ENCODE data around the gene RTP2. TPM values are rescaled to one million over a fixed set of nuclear protein-coding genes. Genes with fewer than 3 reads are reported as not detected.

The RTP2 gene
- total and polyA plus RNA-seq, 10 of the 15 experiments (the other 5 are each of a cell fraction or from before 2014, with no cell fraction given), result not detected

DNA sequence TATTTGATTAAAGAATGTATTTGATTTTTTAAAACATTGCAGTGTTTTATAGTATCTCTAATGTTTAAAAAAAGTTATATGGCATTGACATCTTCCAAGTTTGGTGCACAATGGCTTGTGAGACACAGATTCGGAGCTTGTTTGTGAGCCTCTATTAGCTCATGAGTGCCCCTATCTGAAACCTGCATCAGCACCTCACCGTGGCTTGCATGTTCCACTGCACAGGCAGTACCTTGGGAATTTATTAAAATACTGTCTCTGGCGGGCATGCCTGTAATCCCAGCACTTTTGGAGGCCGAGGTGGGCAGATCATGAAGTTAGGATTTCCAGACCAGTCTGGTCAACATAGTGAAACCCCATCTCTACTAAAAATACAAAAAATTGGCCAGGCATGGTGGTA, 6.8 kb upstream of the RTP2 start:
- no TSS peak for BruUV-seq (replicated peaks)

DNA sequence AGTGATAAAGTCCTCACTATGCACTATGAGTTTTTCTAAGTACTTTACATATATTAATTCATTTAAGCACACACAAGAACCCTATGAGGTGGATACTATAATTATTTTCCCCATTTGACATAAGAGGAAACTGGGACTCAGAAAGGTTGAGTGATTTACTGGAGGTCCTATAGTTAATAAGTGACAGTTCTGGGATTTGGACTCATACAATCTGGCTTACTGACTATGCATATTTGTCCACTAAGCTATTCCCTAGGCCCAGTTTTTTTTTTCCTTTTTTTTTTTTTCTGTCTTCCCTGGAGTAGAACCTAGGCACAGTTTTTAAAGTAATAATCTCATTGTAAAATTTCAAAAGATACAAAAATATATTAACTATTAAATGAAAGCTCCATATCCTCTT, 6.3 kb upstream of the RTP2 start:
- no peak for ATAC-seq
- Histone ChIP-seq H3K36me3 (ENCODE audit: control insufficient read depth in 2 of 2, insufficient read depth in 2 of 2, low read length in 1 of 2) (no peaks in the 10 kb centered on the region), H4K20me1 (ENCODE audit: control insufficient read depth, insufficient read depth) (no peaks in the 10 kb centered on the region), H3K9me3 (replicated peaks; ENCODE audit: control insufficient read depth, insufficient read depth, low read length) (no peaks in the 10 kb centered on the region), H3K9ac (ENCODE audit: control insufficient read depth, insufficient read depth, low read length) (no peak overlapping the region), H3K4me2 (ENCODE audit: control insufficient read depth, insufficient read depth) (no peak overlapping the region), H2AFZ (ENCODE audit: control insufficient read depth, low read depth, low read length) (no peak overlapping the region), H3K4me3 (no peak overlapping the region), H3K4me1 (ENCODE audit: control insufficient read depth, insufficient read depth, low read length) (no peaks in the 10 kb centered on the region), H3K27me3 (replicated peaks in 1 of 2; ENCODE audit: control insufficient read depth in 2 of 2, insufficient read depth in 2 of 2, low read length in 1 of 2) (0 out of 4 replicates have a peak, but pooled peaks cover 0 to 2% of the 10 kb centered on the region in 2 experiments), H3K79me2 (ENCODE audit: control insufficient read depth, insufficient read depth, low read length) (no peaks in the 10 kb centered on the region), H3K27ac (ENCODE audit: control insufficient read depth, insufficient read depth) (no peak overlapping the region)
- SMC1A ChIA-PET (ENCODE audit: uncharacterized antibody, unreplicated experiment), result interaction anchor here (1.0 to 1.2 kb wide), 2 partner anchors 11 to 29 kb away, joined by 3 to 6 read pairs; no protein-coding TSS in a partner anchor
- CTCF ChIA-PET, result interaction anchor here (0.7 to 1.4 kb wide), 4 partner anchors 29 to 1246 kb away, joined by 3 to 4 read pairs (median 3); no protein-coding TSS in a partner anchor
- in situ Hi-C loops (cut with MboI), result no loop called here
- BruUV-seq (replicated peaks), result no TSS peak
- FAIRE-seq, result no peak
- RAD21 ChIA-PET (ENCODE audit: unreplicated experiment), result no interaction called here
- TF ChIP-seq, protein P1, sequence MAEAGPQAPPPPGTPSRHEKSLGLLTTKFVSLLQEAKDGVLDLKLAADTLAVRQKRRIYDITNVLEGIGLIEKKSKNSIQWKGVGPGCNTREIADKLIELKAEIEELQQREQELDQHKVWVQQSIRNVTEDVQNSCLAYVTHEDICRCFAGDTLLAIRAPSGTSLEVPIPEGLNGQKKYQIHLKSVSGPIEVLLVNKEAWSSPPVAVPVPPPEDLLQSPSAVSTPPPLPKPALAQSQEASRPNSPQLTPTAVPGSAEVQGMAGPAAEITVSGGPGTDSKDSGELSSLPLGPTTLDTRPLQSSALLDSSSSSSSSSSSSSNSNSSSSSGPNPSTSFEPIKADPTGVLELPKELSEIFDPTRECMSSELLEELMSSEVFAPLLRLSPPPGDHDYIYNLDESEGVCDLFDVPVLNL (IDR thresholded peaks at IDR 0.05; ENCODE audit: low read depth, low read length), result no peak
- no peak for TF ChIP-seq ZNF274 (IDR thresholded peaks at IDR 0.05; ENCODE audit: insufficient read depth, insufficient read length)
- no peak for TF ChIP-seq NFIC (IDR thresholded peaks at IDR 0.05; ENCODE audit: low read depth, low read length)
- TF ChIP-seq, protein P2, sequence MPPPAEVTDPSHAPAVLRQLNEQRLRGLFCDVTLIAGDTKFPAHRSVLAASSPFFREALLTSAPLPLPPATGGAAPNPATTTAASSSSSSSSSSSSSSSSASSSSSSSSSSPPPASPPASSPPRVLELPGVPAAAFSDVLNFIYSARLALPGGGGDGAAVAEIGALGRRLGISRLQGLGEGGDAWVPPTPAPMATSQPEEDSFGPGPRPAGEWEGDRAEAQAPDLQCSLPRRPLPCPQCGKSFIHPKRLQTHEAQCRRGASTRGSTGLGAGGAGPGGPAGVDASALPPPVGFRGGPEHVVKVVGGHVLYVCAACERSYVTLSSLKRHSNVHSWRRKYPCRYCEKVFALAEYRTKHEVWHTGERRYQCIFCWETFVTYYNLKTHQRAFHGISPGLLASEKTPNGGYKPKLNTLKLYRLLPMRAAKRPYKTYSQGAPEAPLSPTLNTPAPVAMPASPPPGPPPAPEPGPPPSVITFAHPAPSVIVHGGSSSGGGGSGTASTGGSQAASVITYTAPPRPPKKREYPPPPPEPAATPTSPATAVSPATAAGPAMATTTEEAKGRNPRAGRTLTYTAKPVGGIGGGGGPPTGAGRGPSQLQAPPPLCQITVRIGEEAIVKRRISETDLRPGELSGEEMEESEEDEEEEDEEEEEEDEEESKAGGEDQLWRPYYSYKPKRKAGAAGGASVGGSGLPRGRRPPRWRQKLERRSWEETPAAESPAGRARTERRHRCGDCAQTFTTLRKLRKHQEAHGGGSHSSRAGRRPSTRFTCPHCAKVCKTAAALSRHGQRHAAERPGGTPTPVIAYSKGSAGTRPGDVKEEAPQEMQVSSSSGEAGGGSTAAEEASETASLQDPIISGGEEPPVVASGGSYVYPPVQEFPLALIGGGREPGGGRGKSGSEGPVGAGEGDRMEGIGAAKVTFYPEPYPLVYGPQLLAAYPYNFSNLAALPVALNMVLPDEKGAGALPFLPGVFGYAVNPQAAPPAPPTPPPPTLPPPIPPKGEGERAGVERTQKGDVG (CRISPR knock-in tag; IDR thresholded peaks at IDR 0.05), result no peak
- TF ChIP-seq RELA (IDR thresholded peaks at IDR 0.05; ENCODE audit: borderline replicate concordance, partially characterized antibody), result no peak
- no peak for TF ChIP-seq SMC3 (IDR thresholded peaks at IDR 0.05; ENCODE audit: borderline replicate concordance, low read length)
- TF ChIP-seq PAX5 (IDR thresholded peaks at IDR 0.05; ENCODE audit: borderline replicate concordance, low read depth, low read length), result no peak
- no peak for TF ChIP-seq SRF (IDR thresholded peaks at IDR 0.05; ENCODE audit: low read depth in 2 of 2, low read length in 2 of 2)
- intact Hi-C loops (cut with micrococcal nuclease; ENCODE audit: unreplicated experiment), result no loop called here
- DNase-seq (ENCODE audit: low read depth, low spot score), result no peak
- POLR2A ChIA-PET, result interaction anchor here (0.6 kb wide), 1 partner anchor 935 kb away, joined by 3 read pairs; no protein-coding TSS in a partner anchor

More for the DNA sequence above, 6.8 kb upstream of the RTP2 start:
- Histone ChIP-seq H3K4me3 (no peak overlapping the region), H4K20me1 (ENCODE audit: control insufficient read depth, insufficient read depth) (no peaks in the 10 kb centered on the region), H3K27ac (ENCODE audit: control insufficient read depth, insufficient read depth) (no peak overlapping the region), H3K36me3 (ENCODE audit: control insufficient read depth in 2 of 2, insufficient read depth in 2 of 2, low read length in 1 of 2) (no peaks in the 10 kb centered on the region), H3K79me2 (ENCODE audit: control insufficient read depth, insufficient read depth, low read length) (no peaks in the 10 kb centered on the region), H3K4me1 (ENCODE audit: control insufficient read depth, insufficient read depth, low read length) (no peaks in the 10 kb centered on the region), H3K4me2 (ENCODE audit: control insufficient read depth, insufficient read depth) (no peak overlapping the region), H3K9me3 (replicated peaks; ENCODE audit: control insufficient read depth, insufficient read depth, low read length) (no peaks in the 10 kb centered on the region; the same call in 2 of the 3 replicates), H3K27me3 (replicated peaks in 1 of 2; ENCODE audit: control insufficient read depth in 2 of 2, insufficient read depth in 2 of 2, low read length in 1 of 2) (0 out of 4 replicates have a peak, but pooled peaks cover 0 to 2% of the 10 kb centered on the region in 2 experiments), H2AFZ (ENCODE audit: control insufficient read depth, low read depth, low read length) (no peak overlapping the region), H3K9ac (ENCODE audit: control insufficient read depth, insufficient read depth, low read length) (no peak overlapping the region)
- intact Hi-C loops (cut with micrococcal nuclease; ENCODE audit: unreplicated experiment) (no loop called here), in situ Hi-C loops (cut with MboI) (no loop called here)
- ChIA-PET SMC1A (ENCODE audit: uncharacterized antibody, unreplicated experiment) (interaction anchor here (1.0 to 1.5 kb wide), 4 partner anchors 10 to 390 kb away, joined by 3 to 6 read pairs (median 3); no protein-coding TSS in a partner anchor), POLR2A (no interaction called here), CTCF (interaction anchor here (1.0 to 1.7 kb wide), 5 partner anchors 29 to 1245 kb away, joined by 3 to 4 read pairs (median 3); no protein-coding TSS in a partner anchor), RAD21 (ENCODE audit: unreplicated experiment) (no interaction called here)
- 14% methylated on average over 4 of the region's 4 CpGs for WGBS (ENCODE audit: insufficient coverage, insufficient replicate concordance, low lambda C conversion rate, missing lambda C conversion rate)
- DNase-seq (ENCODE audit: low read depth, low spot score) (no peak), ATAC-seq (peak; percentile 38; the same call in 1 of the 3 replicates), FAIRE-seq (no peak)
- TF ChIP-seq NBN (IDR thresholded peaks at IDR 0.05) (no peak), NFXL1 (IDR thresholded peaks at IDR 0.05; ENCODE audit: borderline replicate concordance) (no peak), SUZ12 (IDR thresholded peaks at IDR 0.05; ENCODE audit: unreplicated experiment) (no peak), SIX5 (IDR thresholded peaks at IDR 0.05; ENCODE audit: low read depth, low read length, severe bottlenecking) (no peak), SUPT20H (IDR thresholded peaks at IDR 0.05; ENCODE audit: borderline replicate concordance, control insufficient read depth, low read depth, low read length) (no peak), BCL11A (IDR thresholded peaks at IDR 0.05; ENCODE audit: low read depth, low read length) (no peak), YY1 (IDR thresholded peaks at IDR 0.05; ENCODE audit: low read depth, low read length) (no peak), RCOR1 (conservative IDR thresholded peaks at IDR 0.05; ENCODE audit: low read depth, low read length) (no peak), BHLHE40 (IDR thresholded peaks at IDR 0.05; ENCODE audit: borderline replicate concordance in 1 of 2, low read depth in 2 of 2, low read length in 1 of 2) (no peak), YBX1 (IDR thresholded peaks at IDR 0.05) (no peak), HDAC2 (IDR thresholded peaks at IDR 0.05) (no peak), CREM (IDR thresholded peaks at IDR 0.05; ENCODE audit: low read depth) (no peak), SREBF1 (IDR thresholded peaks at IDR 0.05; ENCODE audit: low read length) (no peak), JUNB (IDR thresholded peaks at IDR 0.05) (no peak)

Data from GM12878 (cell line).